Fibroblast of lung (primary cell): ENCODE measurements around the gene CCND2. TPM values are rescaled to one million over a fixed set of nuclear protein-coding genes. Genes with fewer than 3 reads are reported as not detected.

ENCODE experiments used
- DNase-seq, 2 donors: peaks; one replicate each; pipeline versions ENCODE4 v3.0.0 to v3.0.0-alpha.2; 2010; ENCODE audit warnings: low read depth in 2 of 2
- H2AFZ ChIP-seq: 2 replicates; pipeline ENCODE4 v1.5.1; 2012; ENCODE audit warnings: low read length, control low read depth, inconsistent platforms
- H3K27ac ChIP-seq: 2 replicates; pipeline ENCODE4 v1.5.1; 2011; ENCODE audit warnings: low read length, control low read depth; ENCODE audit not compliant: insufficient read depth
- H3K27me3 ChIP-seq: 2 replicates; pipeline ENCODE4 v1.5.1; 2011; ENCODE audit warnings: mild to moderate bottlenecking, low read length; ENCODE audit not compliant: control insufficient read depth, insufficient read depth
- H3K36me3 ChIP-seq: 2 replicates; pipeline ENCODE4 v1.5.1; 2011; ENCODE audit warnings: low read length; ENCODE audit not compliant: control insufficient read depth, insufficient read depth
- H3K4me1 ChIP-seq: 2 replicates; pipeline ENCODE4 v1.5.1; 2011; ENCODE audit warnings: low read length; ENCODE audit not compliant: control insufficient read depth, insufficient read depth; ENCODE audit errors: extremely low read depth
- H3K4me2 ChIP-seq: 2 replicates; pipeline ENCODE4 v1.5.1; 2011; ENCODE audit warnings: low read length, control low read depth; ENCODE audit not compliant: insufficient read depth; ENCODE audit errors: extremely low read depth
- H3K4me3 ChIP-seq, 4 experiments: fragments of 200-600 bp in 1 of 4; sonication (generic) in 1 of 4; replicated peaks in 1 of 4; 2 replicates each; pipeline ENCODE4 v1.5.1; 2011 to 2016; ENCODE audit warnings: low read length in 4 of 4, low read depth in 3 of 4, mild to moderate bottlenecking in 3 of 4, control low read depth in 2 of 4, inconsistent platforms in 1 of 4, mixed read lengths in 1 of 4; ENCODE audit not compliant: insufficient read depth in 1 of 4; ENCODE audit errors: control extremely low read depth in 1 of 4
- H3K79me2 ChIP-seq: 2 replicates; pipeline ENCODE4 v1.5.1; 2012; ENCODE audit warnings: mild to moderate bottlenecking, low read length, inconsistent platforms; ENCODE audit not compliant: control insufficient read depth, insufficient read depth
- H3K9ac ChIP-seq: 2 replicates; pipeline ENCODE4 v1.5.1; 2011; ENCODE audit warnings: mild to moderate bottlenecking, low read length, control low read depth; ENCODE audit not compliant: insufficient read depth
- H3K9me3 ChIP-seq: 2 replicates; pipeline ENCODE4 v1.5.1; 2012; ENCODE audit warnings: low read depth, low read length; ENCODE audit not compliant: control insufficient read depth, insufficient read depth
- H4K20me1 ChIP-seq: 2 replicates; pipeline ENCODE4 v1.5.1; 2011; ENCODE audit warnings: low read length; ENCODE audit not compliant: control insufficient read depth, insufficient read depth; ENCODE audit errors: extremely low read depth
- EZH2 ChIP-seq: IDR thresholded peaks from 2 replicates; pipeline ENCODE4 v1.5.1; 2012; ENCODE audit warnings: low read length, control low read depth, mild to moderate bottlenecking; ENCODE audit errors: missing control alignments
- polyA plus RNA-seq, 2 donors: library from polyadenylated mRNA; depleted of rRNA in 1 of 2; stranded (reverse) in 1 of 2; unstranded in 1 of 2; fragments of >200 nt; gene quantifications; 2 replicates each; pipeline ENCODE4 v1.2.1, GENCODE V29; 2011 to 2012; ENCODE audit warnings: missing spikeins in 1 of 2
- total RNA-seq: library from RNA; depleted of rRNA; stranded (reverse); fragments of >200 nt; gene quantifications from 2 replicates; pipeline ENCODE4 v1.2.1, GENCODE V29; 2014
- TF ChIP-seq, protein P1 (sequence below), 2 donors: IDR thresholded peaks in 1 of 2; conservative IDR thresholded peaks in 1 of 2; 1 replicate in 1 of 2; 2 replicates in 1 of 2; pipeline ENCODE4 v1.5.1; 2011 to 2012; ENCODE audit warnings: low read length in 2 of 2, control low read depth in 1 of 2, inconsistent platforms in 1 of 2, low read depth in 1 of 2, mild to moderate bottlenecking in 1 of 2

CCND2 gene
- total and polyA plus RNA-seq, 2 donors (not counting 1 experiment from before 2014, with no cell fraction given) = 7.0 to 37.3 TPM

DNA sequence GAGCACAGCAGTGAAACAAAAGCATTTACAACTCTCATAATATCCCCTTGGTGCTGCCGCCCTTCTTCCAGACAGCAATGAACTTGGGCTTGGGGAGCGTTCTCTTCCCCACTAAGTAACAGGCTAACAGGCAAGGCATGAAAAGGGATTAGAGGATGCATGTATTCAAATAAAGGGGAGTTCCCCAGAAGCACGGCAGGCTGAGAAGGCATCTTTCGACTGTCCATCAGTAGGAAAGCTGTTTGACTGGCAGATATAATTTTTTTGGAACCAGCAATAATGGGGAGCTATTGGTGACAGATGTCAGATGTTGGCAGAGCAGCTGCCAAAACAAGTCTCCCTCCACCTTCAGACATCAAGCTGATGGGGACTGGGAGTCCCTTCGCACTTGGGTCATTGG, 38.2 kb downstream of the CCND2 start:
- H3K79me2 ChIP-seq = no peaks in the 10 kb centered on the region
- H3K9ac ChIP-seq = no peak overlapping the region
- H2AFZ ChIP-seq = no peak overlapping the region
- H3K4me3 ChIP-seq = no peak overlapping the region
- no peaks in the 10 kb centered on the region for H3K36me3 ChIP-seq
- DNase-seq = no peak
- no peaks in the 10 kb centered on the region for H4K20me1 ChIP-seq
- TF ChIP-seq EZH2 = no peak
- TF ChIP-seq, protein P1, sequence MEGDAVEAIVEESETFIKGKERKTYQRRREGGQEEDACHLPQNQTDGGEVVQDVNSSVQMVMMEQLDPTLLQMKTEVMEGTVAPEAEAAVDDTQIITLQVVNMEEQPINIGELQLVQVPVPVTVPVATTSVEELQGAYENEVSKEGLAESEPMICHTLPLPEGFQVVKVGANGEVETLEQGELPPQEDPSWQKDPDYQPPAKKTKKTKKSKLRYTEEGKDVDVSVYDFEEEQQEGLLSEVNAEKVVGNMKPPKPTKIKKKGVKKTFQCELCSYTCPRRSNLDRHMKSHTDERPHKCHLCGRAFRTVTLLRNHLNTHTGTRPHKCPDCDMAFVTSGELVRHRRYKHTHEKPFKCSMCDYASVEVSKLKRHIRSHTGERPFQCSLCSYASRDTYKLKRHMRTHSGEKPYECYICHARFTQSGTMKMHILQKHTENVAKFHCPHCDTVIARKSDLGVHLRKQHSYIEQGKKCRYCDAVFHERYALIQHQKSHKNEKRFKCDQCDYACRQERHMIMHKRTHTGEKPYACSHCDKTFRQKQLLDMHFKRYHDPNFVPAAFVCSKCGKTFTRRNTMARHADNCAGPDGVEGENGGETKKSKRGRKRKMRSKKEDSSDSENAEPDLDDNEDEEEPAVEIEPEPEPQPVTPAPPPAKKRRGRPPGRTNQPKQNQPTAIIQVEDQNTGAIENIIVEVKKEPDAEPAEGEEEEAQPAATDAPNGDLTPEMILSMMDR (conservative IDR thresholded peaks at IDR 0.05 in 1 of 2, IDR thresholded peaks at IDR 0.05 in 1 of 2; ENCODE audit: low read depth in 1 of 2, low read length in 2 of 2) = no peak
- no peak overlapping the region for H3K27ac ChIP-seq
- peaks cover 3% of the 10 kb centered on the region for H3K27me3 ChIP-seq
- no peaks in the 10 kb centered on the region for H3K4me1 ChIP-seq
- no peaks in the 10 kb centered on the region for H3K9me3 ChIP-seq
- H3K4me2 ChIP-seq = no peak overlapping the region

DNA sequence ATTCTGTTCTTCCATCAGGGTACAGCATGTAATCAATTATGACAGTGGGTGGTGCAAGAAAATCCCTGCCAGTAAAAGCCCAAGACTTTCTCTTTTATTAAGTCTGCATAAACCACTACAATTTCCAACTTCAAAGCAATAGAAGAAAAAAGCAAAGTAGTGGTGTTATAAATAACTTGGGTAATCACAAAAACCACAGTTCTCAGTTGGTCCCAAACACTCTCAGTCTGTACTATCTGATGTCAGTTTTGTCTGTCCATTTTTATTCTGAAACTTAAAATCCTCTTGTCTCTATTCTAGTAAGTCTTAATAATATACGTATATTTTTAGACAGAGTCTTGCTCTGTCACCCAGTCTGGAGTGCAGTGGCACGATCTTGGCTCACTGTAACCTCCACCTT, 38.7 kb downstream of the CCND2 start:
- H3K27me3 ChIP-seq = peaks cover 3% of the 10 kb centered on the region
- no peak overlapping the region for H3K4me2 ChIP-seq
- no peak for DNase-seq
- no peak overlapping the region for H3K27ac ChIP-seq
- no peaks in the 10 kb centered on the region for H3K4me1 ChIP-seq
- no peaks in the 10 kb centered on the region for H3K79me2 ChIP-seq
- H3K9ac ChIP-seq = no peak overlapping the region
- no peak overlapping the region for H2AFZ ChIP-seq
- no peaks in the 10 kb centered on the region for H3K9me3 ChIP-seq
- H3K36me3 ChIP-seq = no peaks in the 10 kb centered on the region
- TF ChIP-seq EZH2 = no peak
- TF ChIP-seq, protein P1 (conservative IDR thresholded peaks at IDR 0.05 in 1 of 2, IDR thresholded peaks at IDR 0.05 in 1 of 2; ENCODE audit: low read depth in 1 of 2, low read length in 2 of 2) = no peak
- H3K4me3 ChIP-seq = no peak overlapping the region
- no peaks in the 10 kb centered on the region for H4K20me1 ChIP-seq

DNA sequence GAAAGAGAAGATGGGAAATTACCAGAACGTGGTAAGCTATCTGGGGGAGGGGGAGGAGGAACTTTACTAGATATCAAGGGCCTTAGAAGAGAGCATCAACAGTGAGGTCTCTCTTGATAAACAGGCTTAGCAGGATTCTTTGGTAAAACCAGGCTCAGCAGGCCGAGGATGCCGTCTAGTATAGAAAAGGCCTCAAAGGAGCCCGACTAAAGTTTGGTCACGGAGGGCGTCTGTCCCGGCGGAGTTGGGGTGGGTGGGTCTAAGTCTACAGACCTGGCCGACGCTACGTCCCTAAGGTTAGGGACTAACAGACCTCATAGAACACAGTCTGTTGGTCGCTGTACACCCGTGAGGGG, 46.9 kb downstream of the CCND2 start:
- Histone ChIP-seq H3K4me2 (peak overlapping the region; percentile 97), H3K27ac (peak overlapping the region; percentile 94), H3K9me3 (no peaks in the 10 kb centered on the region), H3K4me1 (no peaks in the 10 kb centered on the region), H3K4me3 (peak overlapping the region; percentile 57 to 99 (median 77)), H3K36me3 (peaks cover 2% of the 10 kb centered on the region), H4K20me1 (no peaks in the 10 kb centered on the region), H3K9ac (peak overlapping the region; percentile 70), H3K27me3 (no peaks in the 10 kb centered on the region), H2AFZ (peak overlapping the region; percentile 100), H3K79me2 (peaks cover 20% of the 10 kb centered on the region)
- TF ChIP-seq, protein P1 (conservative IDR thresholded peaks at IDR 0.05 in 1 of 2, IDR thresholded peaks at IDR 0.05 in 1 of 2; ENCODE audit: low read depth in 1 of 2, low read length in 2 of 2) = no peak
- TF ChIP-seq EZH2 = no peak
- no peak for DNase-seq
